ENCODE measurements around the gene ZNF254.

DNA sequence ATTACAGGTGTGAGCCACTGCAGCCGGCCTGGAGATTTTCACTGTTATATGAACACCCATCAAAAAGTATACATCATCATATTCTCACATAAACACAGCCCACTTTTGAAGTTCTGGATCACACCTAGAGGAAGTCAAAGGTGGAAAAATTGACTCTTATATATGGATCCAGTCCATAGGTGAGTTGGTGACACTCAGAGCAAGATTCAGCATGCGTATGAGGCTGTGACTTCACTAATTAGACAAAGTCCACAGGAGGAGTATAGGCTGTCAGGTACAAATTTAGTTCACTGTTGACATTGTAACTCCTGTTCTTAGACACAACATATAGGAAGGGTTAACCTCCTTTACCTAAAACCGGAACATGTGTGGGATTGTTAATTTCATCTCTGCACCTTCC is 31.4 kb upstream of the ZNF254 start:
- no peak for TF ChIP-seq SIN3A (IDR thresholded peaks at IDR 0.05; ENCODE audit: borderline replicate concordance, low read depth, low read length)
- no peak for TF ChIP-seq MEF2A (IDR thresholded peaks at IDR 0.05; ENCODE audit: borderline replicate concordance, low read depth)
- TF ChIP-seq, protein P1, sequence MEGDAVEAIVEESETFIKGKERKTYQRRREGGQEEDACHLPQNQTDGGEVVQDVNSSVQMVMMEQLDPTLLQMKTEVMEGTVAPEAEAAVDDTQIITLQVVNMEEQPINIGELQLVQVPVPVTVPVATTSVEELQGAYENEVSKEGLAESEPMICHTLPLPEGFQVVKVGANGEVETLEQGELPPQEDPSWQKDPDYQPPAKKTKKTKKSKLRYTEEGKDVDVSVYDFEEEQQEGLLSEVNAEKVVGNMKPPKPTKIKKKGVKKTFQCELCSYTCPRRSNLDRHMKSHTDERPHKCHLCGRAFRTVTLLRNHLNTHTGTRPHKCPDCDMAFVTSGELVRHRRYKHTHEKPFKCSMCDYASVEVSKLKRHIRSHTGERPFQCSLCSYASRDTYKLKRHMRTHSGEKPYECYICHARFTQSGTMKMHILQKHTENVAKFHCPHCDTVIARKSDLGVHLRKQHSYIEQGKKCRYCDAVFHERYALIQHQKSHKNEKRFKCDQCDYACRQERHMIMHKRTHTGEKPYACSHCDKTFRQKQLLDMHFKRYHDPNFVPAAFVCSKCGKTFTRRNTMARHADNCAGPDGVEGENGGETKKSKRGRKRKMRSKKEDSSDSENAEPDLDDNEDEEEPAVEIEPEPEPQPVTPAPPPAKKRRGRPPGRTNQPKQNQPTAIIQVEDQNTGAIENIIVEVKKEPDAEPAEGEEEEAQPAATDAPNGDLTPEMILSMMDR (IDR thresholded peaks at IDR 0.05) = no peak

Data from SK-N-SH (cell line).